PC-3 (cell line): Measurements from ENCODE around the gene PRSS56. TPM values are rescaled to one million over a fixed set of nuclear protein-coding genes. Genes with fewer than 3 reads are reported as not detected.

Experiments used
- ATAC-seq: fragments of 200-7000 bp; cut with Tn5 transposase; 2 replicates; pipeline ENCODE4 v1.9.1; 2020; ENCODE audit warnings: mild to moderate bottlenecking, moderate library complexity
- BruUV-seq: library from RNA; stranded (reverse); fragments of 400-500 nt; replicated peaks from 2 replicates; lab custom pipeline; 2021; lab: Mats Ljungman, UMichigan
- CTCF ChIA-PET: fragments of 300-600 bp; sonication (Branson Sonifier 250); formaldehyde crosslinking; loops from one replicate; lab custom pipeline; 2022; ENCODE audit warnings: antibody characterized with exemption; lab: Charles Lee
- POLR2A ChIA-PET: fragments of 300-600 bp; sonication (Branson Sonifier 250); formaldehyde crosslinking; loops from one replicate; lab custom pipeline; 2022; ENCODE audit warnings: antibody characterized with exemption; ENCODE audit not compliant: unreplicated experiment; lab: Charles Lee
- DNase-seq: peaks from one replicate; pipeline ENCODE4 v3.0.0-alpha.2; 2015
- H2AFZ ChIP-seq: fragments of 300-600 bp; sonication (generic); 2 replicates; pipeline ENCODE4 v1.6.0; 2016; ENCODE audit warnings: antibody characterized with exemption, low read length
- H3F3A ChIP-seq: fragments of 300-600 bp; sonication (generic); one replicate; pipeline ENCODE4 v1.6.0; 2017; ENCODE audit warnings: antibody characterized with exemption, low read length, control low read depth, mild to moderate bottlenecking; ENCODE audit not compliant: unreplicated experiment
- H3K27ac ChIP-seq: fragments of 300-600 bp; sonication (generic); 2 replicates; pipeline ENCODE4 v1.5.1; 2016; ENCODE audit warnings: mild to moderate bottlenecking, low read length
- H3K27me3 ChIP-seq: fragments of 300-600 bp; sonication (generic); 2 replicates; pipeline ENCODE4 v1.6.1; 2016; ENCODE audit warnings: low read length, mixed read lengths
- H3K36me3 ChIP-seq: fragments of 300-600 bp; sonication (generic); 2 replicates; pipeline ENCODE4 v1.6.1; 2016; ENCODE audit warnings: low read depth, mixed run types, low read length, mixed read lengths
- H3K4me1 ChIP-seq: fragments of 300-600 bp; sonication (generic); 2 replicates; pipeline ENCODE4 v1.5.1; 2016; ENCODE audit warnings: low read length; ENCODE audit not compliant: insufficient read depth
- H3K4me2 ChIP-seq: fragments of 300-600 bp; sonication (generic); 2 replicates; pipeline ENCODE4 v1.6.0; 2016; ENCODE audit warnings: low read length
- H3K4me3 ChIP-seq: fragments of 300-600 bp; sonication (generic); 2 replicates; pipeline ENCODE4 v1.5.1; 2016; ENCODE audit warnings: mild to moderate bottlenecking, low read length, mixed read lengths
- H3K79me2 ChIP-seq: fragments of 300-600 bp; sonication (generic); 2 replicates; pipeline ENCODE4 v1.6.1; 2017; ENCODE audit warnings: low read length, mixed read lengths
- H3K9ac ChIP-seq: fragments of 300-600 bp; sonication (generic); 2 replicates; pipeline ENCODE4 v1.6.0; 2016; ENCODE audit warnings: mild to moderate bottlenecking, low read length
- H3K9me2 ChIP-seq: fragments of 300-600 bp; sonication (generic); replicated peaks from 2 replicates; pipeline ENCODE4 v1.6.1; 2016; ENCODE audit warnings: mixed run types, low read length, mixed read lengths
- H3K9me3 ChIP-seq: fragments of 300-600 bp; sonication (generic); 2 replicates; pipeline ENCODE4 v1.6.1; 2016; ENCODE audit warnings: low read length, mixed read lengths
- H4K20me1 ChIP-seq: fragments of 300-600 bp; sonication (generic); 2 replicates; pipeline ENCODE4 v1.6.1; 2016; ENCODE audit warnings: low read length, mixed read lengths
- CTCF ChIP-seq: fragments of 300-600 bp; sonication (generic); conservative IDR thresholded peaks from 2 replicates; pipeline ENCODE4 v1.5.1; 2017; ENCODE audit warnings: antibody characterized with exemption, low read depth, mild to moderate bottlenecking, low read length
- EZH2 ChIP-seq: fragments of 300-600 bp; sonication (generic); IDR thresholded peaks from one replicate; pipeline ENCODE4 v1.6.1; 2017; ENCODE audit warnings: antibody characterized with exemption, mild to moderate bottlenecking, low read length; ENCODE audit not compliant: unreplicated experiment
- EZH2phosphoT487 ChIP-seq: fragments of 300-600 bp; sonication (generic); IDR thresholded peaks from 2 replicates; pipeline ENCODE4 v1.6.1; 2018; ENCODE audit warnings: mild to moderate bottlenecking, antibody characterized with exemption, low read length, borderline replicate concordance
- intact Hi-C: fragments of 100-400 bp; cut with micrococcal nuclease; formaldehyde crosslinking; loops from 2 replicates; pipeline ENCODE4 v1.9.0; 2023
- total RNA-seq: library from RNA; depleted of rRNA; stranded (reverse); fragments of >200 nt; gene quantifications from 2 replicates; pipeline ENCODE4 v1.2.3, GENCODE V29; 2014

The PRSS56 gene
- total RNA-seq, 1 experiment from 2014 or later = not detected

DNA sequence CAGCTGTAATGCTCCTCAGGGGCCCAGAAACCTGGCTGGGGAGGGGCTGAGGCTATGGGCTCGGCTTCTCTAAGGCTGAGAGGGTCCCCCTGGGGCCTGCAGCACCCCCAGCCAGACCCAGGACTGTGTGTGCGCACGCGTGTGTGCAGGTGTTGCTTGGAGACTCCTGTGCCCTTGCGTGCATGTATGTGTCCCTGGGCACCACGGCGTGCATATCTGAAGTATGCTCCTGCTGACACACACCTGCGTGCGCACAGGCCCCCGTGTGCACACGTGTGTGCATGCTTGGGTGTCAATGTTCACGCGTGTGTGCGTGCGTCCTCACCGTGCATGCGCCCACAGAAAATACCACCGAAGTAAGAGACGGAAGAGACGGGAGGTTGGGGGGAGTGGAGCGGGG lies 17.7 kb upstream of the PRSS56 start:
- H3K36me3 ChIP-seq = no peaks in the 10 kb centered on the region
- no peaks in the 10 kb centered on the region for H3F3A ChIP-seq
- no peaks in the 10 kb centered on the region for H3K9me3 ChIP-seq
- POLR2A ChIA-PET = no interaction called here
- DNase-seq (no peak), ATAC-seq (no peak)
- H4K20me1 ChIP-seq = no peaks in the 10 kb centered on the region
- CTCF ChIA-PET = no interaction called here
- H3K27ac ChIP-seq = no peak overlapping the region
- TF ChIP-seq CTCF (no peak), EZH2phosphoT487 (no peak), EZH2 (no peak)
- H3K4me1 ChIP-seq = no peaks in the 10 kb centered on the region
- H2AFZ ChIP-seq = no peak overlapping the region
- intact Hi-C loops = no loop called here
- peaks cover 23% of the 10 kb centered on the region for H3K27me3 ChIP-seq
- H3K79me2 ChIP-seq = no peaks in the 10 kb centered on the region
- no peaks in the 10 kb centered on the region for H3K9me2 ChIP-seq
- no peak overlapping the region for H3K4me2 ChIP-seq
- no peak overlapping the region for H3K4me3 ChIP-seq
- no peak overlapping the region for H3K9ac ChIP-seq
- no TSS peak for BruUV-seq

GRCh38 chr2:232502911-232503808 lies 17.0 kb upstream of the PRSS56 start:
- ChIA-PET CTCF (no interaction called here), POLR2A (no interaction called here)
- H3K9me2 ChIP-seq = no peaks in the 10 kb centered on the region
- no peaks in the 10 kb centered on the region for H3K4me1 ChIP-seq
- BruUV-seq = no TSS peak
- no peak overlapping the region for H3K4me3 ChIP-seq
- TF ChIP-seq EZH2phosphoT487 = no peak
- TF ChIP-seq EZH2 = no peak
- TF ChIP-seq CTCF = no peak
- H3K27ac ChIP-seq = no peak overlapping the region
- no peaks in the 10 kb centered on the region for H3K79me2 ChIP-seq
- H2AFZ ChIP-seq = no peak overlapping the region
- no peaks in the 10 kb centered on the region for H3K9me3 ChIP-seq
- ATAC-seq (no peak), DNase-seq (no peak)
- no peaks in the 10 kb centered on the region for H3K36me3 ChIP-seq
- H3K27me3 ChIP-seq = peaks cover 23% of the 10 kb centered on the region
- no peaks in the 10 kb centered on the region for H4K20me1 ChIP-seq
- no peak overlapping the region for H3K9ac ChIP-seq
- H3K4me2 ChIP-seq = no peak overlapping the region
- intact Hi-C loops = no loop called here
- H3F3A ChIP-seq = no peaks in the 10 kb centered on the region

GRCh38 chr2:232503809-232504323 lies 16.3 kb upstream of the PRSS56 start:
- Histone ChIP-seq H2AFZ (no peak overlapping the region), H3K4me1 (no peaks in the 10 kb centered on the region), H3K4me2 (no peak overlapping the region), H3K79me2 (no peaks in the 10 kb centered on the region), H3K4me3 (no peak overlapping the region), H4K20me1 (no peaks in the 10 kb centered on the region), H3K9me3 (no peaks in the 10 kb centered on the region), H3K36me3 (no peaks in the 10 kb centered on the region), H3K9ac (no peak overlapping the region), H3K27ac (no peak overlapping the region), H3F3A (no peaks in the 10 kb centered on the region), H3K9me2 (no peaks in the 10 kb centered on the region), H3K27me3 (peaks cover 23% of the 10 kb centered on the region)
- ChIA-PET CTCF (no interaction called here), POLR2A (no interaction called here)
- DNase-seq (no peak), ATAC-seq (no peak)
- intact Hi-C loops = no loop called here
- BruUV-seq = no TSS peak
- TF ChIP-seq CTCF (no peak), EZH2phosphoT487 (no peak), EZH2 (no peak)
